Activated B cell treated with CpG ODN at 0.5 μM for 24 hours (primary cell): ENCODE results near the gene USP32. TPM values are rescaled to one million over a fixed set of nuclear protein-coding genes. Genes with fewer than 3 reads are reported as not detected.
"Not testable (repeated sequence)": the region's sequence is repeated elsewhere in the genome, so short reads cannot be mapped to it uniquely, and the experiment has no call there.

Experiments
- ATAC-seq: fragments of 200-7000 bp; cut with Tn5 transposase; one replicate; pipeline ENCODE4 v1.10.0; 2021; ENCODE audit warnings: low read depth, mild to moderate bottlenecking, moderate library complexity
- CTCF ChIA-PET: fragments of 350-600 bp; sonication (Branson Sonifier 250); formaldehyde crosslinking; loops from one replicate; lab custom pipeline; 2021; ENCODE audit warnings: antibody characterized with exemption; lab: Charles Lee
- POLR2A ChIA-PET: fragments of 350-600 bp; sonication (Branson Sonifier 250); formaldehyde crosslinking; loops from one replicate; lab custom pipeline; 2021; ENCODE audit warnings: antibody characterized with exemption; lab: Charles Lee
- DNase-seq: peaks from one replicate; pipeline ENCODE4 v3.0.0; 2022
- H3K27ac Mint-ChIP-seq: one replicate; pipeline ENCODE4 v1.8.0; 2020; ENCODE audit warnings: mixed read lengths
- H3K27me3 Mint-ChIP-seq: one replicate; pipeline ENCODE4 v1.8.0; 2021; ENCODE audit warnings: mixed read lengths
- H3K36me3 Mint-ChIP-seq: one replicate; pipeline ENCODE4 v1.8.0; 2021; ENCODE audit warnings: low read depth, mixed read lengths
- H3K4me1 Mint-ChIP-seq: one replicate; pipeline ENCODE4 v1.8.0; 2021; ENCODE audit warnings: mixed read lengths
- H3K4me3 Mint-ChIP-seq: one replicate; pipeline ENCODE4 v1.8.0; 2020; ENCODE audit warnings: mild to moderate bottlenecking, mixed read lengths
- H3K9me3 Mint-ChIP-seq: one replicate; pipeline ENCODE4 v1.8.0; 2020; ENCODE audit warnings: mixed read lengths
- intact Hi-C: fragments of 100-400 bp; cut with micrococcal nuclease; formaldehyde crosslinking; loops from one replicate; pipeline ENCODE4 v1.15.1; 2024
- total RNA-seq: library from RNA; stranded (reverse); gene quantifications from 2 replicates; pipeline ENCODE4 v1.2.3, GENCODE V29; 2022
- TF ChIP-seq, protein P1 (sequence below): fragments of 200-600 bp; IDR thresholded peaks from one replicate; pipeline ENCODE4 v1.8.0; 2022; ENCODE audit warnings: antibody characterized with exemption, mild to moderate bottlenecking

Gene USP32
- total RNA-seq, 1 donor from 2014 or later = 59.2 TPM

DNA sequence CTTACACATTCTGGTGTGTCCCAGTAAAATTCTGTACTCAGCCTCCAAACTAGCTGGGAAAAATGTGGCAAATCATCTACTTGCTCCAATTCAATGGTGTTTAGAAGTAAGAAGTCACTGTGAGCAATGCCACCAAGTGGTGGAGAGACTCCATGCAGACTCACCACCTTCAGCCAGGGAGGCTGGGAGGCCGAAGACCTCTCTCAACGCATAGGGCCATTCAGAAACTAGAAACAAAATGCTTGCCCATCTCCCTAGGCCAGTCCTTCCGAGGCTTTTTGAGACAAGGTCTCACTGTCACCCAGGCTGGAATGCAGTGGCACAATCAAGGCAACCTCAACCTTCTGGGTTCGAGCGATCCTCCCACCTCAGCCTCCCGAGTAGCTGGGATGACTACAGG, 217.2 kb downstream of the USP32 start:
- H3K27me3 Mint-ChIP-seq, H3K4me3 Mint-ChIP-seq, H3K27ac Mint-ChIP-seq, intact Hi-C loops, H3K4me1 Mint-ChIP-seq, DNase-seq, CTCF ChIA-PET, H3K9me3 Mint-ChIP-seq, ATAC-seq: not testable (repeated sequence)
- POLR2A ChIA-PET = interaction anchor here (0.7 kb wide), 1 partner anchor 37 kb away, joined by 8 read pairs; no protein-coding TSS in a partner anchor
- peaks cover 28% of the 10 kb centered on the region for H3K36me3 Mint-ChIP-seq

DNA sequence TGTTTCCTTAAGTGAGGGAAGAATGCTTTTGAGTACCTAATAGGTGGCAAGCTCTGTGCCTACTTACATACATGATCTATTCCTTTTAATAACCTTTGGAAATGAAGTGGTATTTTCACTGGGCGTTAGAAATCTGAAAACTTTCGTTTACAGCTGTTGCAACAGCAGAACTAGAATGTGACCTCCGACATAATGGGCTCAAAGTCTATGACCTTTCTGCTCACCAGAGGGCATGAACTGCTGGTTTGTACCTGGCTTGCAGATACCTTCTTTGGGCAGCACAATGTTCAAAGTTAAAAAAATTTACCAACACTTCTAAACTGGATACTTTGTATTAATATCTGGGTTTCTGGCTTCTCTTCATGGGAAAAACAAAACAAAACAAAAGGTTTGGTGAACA, 217.9 kb downstream of the USP32 start:
- Mint-ChIP-seq H3K27me3 (no peaks in the 10 kb centered on the region), H3K4me1 (peaks cover 8% of the 10 kb centered on the region), H3K36me3 (peaks cover 22% of the 10 kb centered on the region), H3K27ac (no peak overlapping the region), H3K9me3 (no peaks in the 10 kb centered on the region), H3K4me3 (no peak overlapping the region)
- intact Hi-C loops = no loop called here
- ChIA-PET POLR2A (no interaction called here), CTCF (no interaction called here)
- DNase-seq (no peak), ATAC-seq (no peak)
- TF ChIP-seq, protein P1, sequence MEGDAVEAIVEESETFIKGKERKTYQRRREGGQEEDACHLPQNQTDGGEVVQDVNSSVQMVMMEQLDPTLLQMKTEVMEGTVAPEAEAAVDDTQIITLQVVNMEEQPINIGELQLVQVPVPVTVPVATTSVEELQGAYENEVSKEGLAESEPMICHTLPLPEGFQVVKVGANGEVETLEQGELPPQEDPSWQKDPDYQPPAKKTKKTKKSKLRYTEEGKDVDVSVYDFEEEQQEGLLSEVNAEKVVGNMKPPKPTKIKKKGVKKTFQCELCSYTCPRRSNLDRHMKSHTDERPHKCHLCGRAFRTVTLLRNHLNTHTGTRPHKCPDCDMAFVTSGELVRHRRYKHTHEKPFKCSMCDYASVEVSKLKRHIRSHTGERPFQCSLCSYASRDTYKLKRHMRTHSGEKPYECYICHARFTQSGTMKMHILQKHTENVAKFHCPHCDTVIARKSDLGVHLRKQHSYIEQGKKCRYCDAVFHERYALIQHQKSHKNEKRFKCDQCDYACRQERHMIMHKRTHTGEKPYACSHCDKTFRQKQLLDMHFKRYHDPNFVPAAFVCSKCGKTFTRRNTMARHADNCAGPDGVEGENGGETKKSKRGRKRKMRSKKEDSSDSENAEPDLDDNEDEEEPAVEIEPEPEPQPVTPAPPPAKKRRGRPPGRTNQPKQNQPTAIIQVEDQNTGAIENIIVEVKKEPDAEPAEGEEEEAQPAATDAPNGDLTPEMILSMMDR = no peak

DNA sequence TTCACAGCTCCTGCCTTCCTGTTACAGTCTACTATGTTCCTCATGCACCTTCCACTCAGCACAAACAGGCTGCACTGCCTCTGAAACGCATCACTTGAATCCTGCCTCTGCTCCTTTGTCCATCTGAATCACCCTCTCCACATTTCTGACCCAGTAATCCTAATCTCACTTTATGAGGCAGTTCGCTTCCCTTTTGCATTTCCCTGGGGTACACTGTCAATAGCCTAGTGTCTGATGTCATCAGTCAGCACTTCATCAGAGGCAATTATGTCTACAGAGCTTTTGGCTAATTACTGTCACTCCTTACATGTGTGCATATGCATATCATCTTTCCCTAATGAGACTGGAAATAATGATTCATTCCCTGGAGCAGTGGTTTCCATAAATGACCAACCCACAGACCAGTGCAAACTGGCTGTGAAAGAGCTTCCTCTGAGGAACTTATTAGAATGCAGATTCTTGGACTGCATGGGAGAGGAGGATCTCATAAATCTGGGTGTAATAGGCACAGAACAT, 218.6 kb downstream of the USP32 start:
- peaks cover 8% of the 10 kb centered on the region for H3K4me1 Mint-ChIP-seq
- CTCF ChIA-PET = no interaction called here
- H3K4me3 Mint-ChIP-seq = no peak overlapping the region
- no peaks in the 10 kb centered on the region for H3K27me3 Mint-ChIP-seq
- POLR2A ChIA-PET = no interaction called here
- no peak overlapping the region for H3K27ac Mint-ChIP-seq
- peaks cover 17% of the 10 kb centered on the region for H3K36me3 Mint-ChIP-seq
- ATAC-seq = no peak
- H3K9me3 Mint-ChIP-seq = no peaks in the 10 kb centered on the region
- DNase-seq = no peak
- intact Hi-C loops = no loop called here
- TF ChIP-seq, protein P1 = no peak

- intact Hi-C loops = no loop called here
- no peak overlapping the region for H3K4me3 Mint-ChIP-seq
- ChIA-PET CTCF (no interaction called here), POLR2A (no interaction called here)
- H3K9me3 Mint-ChIP-seq = no peaks in the 10 kb centered on the region
- TF ChIP-seq, protein P1 = no peak
- no peaks in the 10 kb centered on the region for H3K27me3 Mint-ChIP-seq
- ATAC-seq = no peak
- H3K36me3 Mint-ChIP-seq = peaks cover 8% of the 10 kb centered on the region
- peaks cover 10% of the 10 kb centered on the region for H3K4me1 Mint-ChIP-seq
- no peak overlapping the region for H3K27ac Mint-ChIP-seq
- no peak for DNase-seq
Observed at GRCh38 chr17:60171753-60172079, 220.2 kb downstream of the USP32 start.

GRCh38 chr17:60170835-60171752, 220.8 kb downstream of the USP32 start:
- TF ChIP-seq, protein P1 = no peak
- Mint-ChIP-seq H3K36me3 (peaks cover 2% of the 10 kb centered on the region), H3K4me1 (peaks cover 10% of the 10 kb centered on the region), H3K27ac (no peak overlapping the region), H3K27me3 (no peaks in the 10 kb centered on the region), H3K4me3 (no peak overlapping the region), H3K9me3 (no peaks in the 10 kb centered on the region)
- DNase-seq (no peak), ATAC-seq (no peak)
- POLR2A ChIA-PET = no interaction called here
- intact Hi-C loops = no loop called here
- CTCF ChIA-PET = no interaction called here
